Prostate gland (tissue), 2 donors: ENCODE data around the gene POLG.

ENCODE experiments used
- POLR2A ChIP-seq: fragments of 450-650 bp; IDR thresholded peaks from one replicate; pipeline ENCODE4 v1.6.1; 2016; ENCODE audit warnings: antibody characterized with exemption, mild to moderate bottlenecking
- POLR2AphosphoS5 ChIP-seq: sonication (generic); formaldehyde crosslinking; IDR thresholded peaks from one replicate; pipeline ENCODE4 v1.6.1; 2017; ENCODE audit warnings: antibody characterized with exemption
- TF ChIP-seq, protein P1 (sequence below), 4 experiments: fragments of 200-600 bp in 2 of 4; fragments of 450-650 bp in 2 of 4; sonication (generic) in 2 of 4; IDR thresholded peaks; 1 replicate in 3 of 4; 2 replicates in 1 of 4; pipeline ENCODE4 v1.5.1; 2016 to 2019; ENCODE audit warnings: antibody characterized with exemption in 4 of 4, mild to moderate bottlenecking in 2 of 4, moderate library complexity in 2 of 4

DNA sequence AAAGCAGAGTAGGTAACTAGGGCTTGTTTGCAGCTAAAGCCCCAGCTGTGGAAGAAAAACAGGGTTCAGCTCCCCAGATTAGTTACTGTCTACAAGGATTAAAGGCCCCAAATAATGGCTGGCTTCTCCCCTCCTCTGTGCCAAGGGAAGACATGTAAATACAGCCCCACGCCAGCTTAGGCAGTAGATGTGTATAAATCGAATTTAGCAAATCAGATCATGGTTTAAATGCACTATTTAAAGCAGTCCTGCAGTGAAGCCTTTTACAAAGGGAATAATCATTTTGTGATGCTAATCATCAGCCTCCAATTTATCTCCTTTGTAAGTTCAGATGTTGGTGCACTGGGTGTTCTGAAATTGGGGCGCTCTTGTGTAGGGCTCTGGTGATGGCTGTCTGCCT is 46.7 kb upstream of the POLG start:
- TF ChIP-seq, protein P1, sequence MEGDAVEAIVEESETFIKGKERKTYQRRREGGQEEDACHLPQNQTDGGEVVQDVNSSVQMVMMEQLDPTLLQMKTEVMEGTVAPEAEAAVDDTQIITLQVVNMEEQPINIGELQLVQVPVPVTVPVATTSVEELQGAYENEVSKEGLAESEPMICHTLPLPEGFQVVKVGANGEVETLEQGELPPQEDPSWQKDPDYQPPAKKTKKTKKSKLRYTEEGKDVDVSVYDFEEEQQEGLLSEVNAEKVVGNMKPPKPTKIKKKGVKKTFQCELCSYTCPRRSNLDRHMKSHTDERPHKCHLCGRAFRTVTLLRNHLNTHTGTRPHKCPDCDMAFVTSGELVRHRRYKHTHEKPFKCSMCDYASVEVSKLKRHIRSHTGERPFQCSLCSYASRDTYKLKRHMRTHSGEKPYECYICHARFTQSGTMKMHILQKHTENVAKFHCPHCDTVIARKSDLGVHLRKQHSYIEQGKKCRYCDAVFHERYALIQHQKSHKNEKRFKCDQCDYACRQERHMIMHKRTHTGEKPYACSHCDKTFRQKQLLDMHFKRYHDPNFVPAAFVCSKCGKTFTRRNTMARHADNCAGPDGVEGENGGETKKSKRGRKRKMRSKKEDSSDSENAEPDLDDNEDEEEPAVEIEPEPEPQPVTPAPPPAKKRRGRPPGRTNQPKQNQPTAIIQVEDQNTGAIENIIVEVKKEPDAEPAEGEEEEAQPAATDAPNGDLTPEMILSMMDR (IDR thresholded peaks at IDR 0.05): no peak
- no peak for TF ChIP-seq POLR2A
- no peak for TF ChIP-seq POLR2AphosphoS5
